ENCODE data around the gene ATP1A2.

Gene ATP1A2

GRCh38 chr1:160115545-160116282 is at the start of gene ATP1A2:
ATP1A2 (plus strand) TSS chr1:160115759; CDS start chr1:160115862, 103 bp downstream.
- DNase-seq (ENCODE audit: low read depth): no peak

GRCh38 chr1:160066829-160067745 is 48.5 kb upstream of the ATP1A2 start:
- no peak for DNase-seq (ENCODE audit: low read depth)

- no peak for DNase-seq (ENCODE audit: low read depth)
Observed at GRCh38 chr1:160068225-160068624, 47.3 kb upstream of the ATP1A2 start.

- DNase-seq (ENCODE audit: low read depth): no peak
Observed at GRCh38 chr1:160069460-160070231, 45.9 kb upstream of the ATP1A2 start, which contains the start of gene KCNJ10. KCNJ10 (minus strand) TSS chr1:160070160; CDS start chr1:160042532, 27,628 bp downstream.

GRCh38 chr1:160070243-160071163 is 45.1 kb upstream of the ATP1A2 start:
- DNase-seq (ENCODE audit: low read depth): peak; percentile 54

- DNase-seq (ENCODE audit: low read depth): no peak
Observed at GRCh38 chr1:160071289-160071688, 44.3 kb upstream of the ATP1A2 start.

GRCh38 chr1:160074865-160075264 is 40.7 kb upstream of the ATP1A2 start:
- no peak for DNase-seq (ENCODE audit: low read depth)

GRCh38 chr1:160075836-160076235 is 39.7 kb upstream of the ATP1A2 start:
- DNase-seq (ENCODE audit: low read depth): no peak

- no peak for DNase-seq (ENCODE audit: low read depth)
Observed at GRCh38 chr1:160076295-160076694, 39.3 kb upstream of the ATP1A2 start.

GRCh38 chr1:160077486-160077885 is 38.1 kb upstream of the ATP1A2 start:
- DNase-seq (ENCODE audit: low read depth): no peak

- no peak for DNase-seq (ENCODE audit: low read depth)
Observed at GRCh38 chr1:160078512-160079195, 36.9 kb upstream of the ATP1A2 start.

- DNase-seq (ENCODE audit: low read depth): no peak
Observed at GRCh38 chr1:160079448-160079847, 36.1 kb upstream of the ATP1A2 start.

- no peak for DNase-seq (ENCODE audit: low read depth)
Observed at GRCh38 chr1:160080381-160081100, 35.0 kb upstream of the ATP1A2 start.

- no peak for DNase-seq (ENCODE audit: low read depth)
Observed at GRCh38 chr1:160081261-160081936, 34.2 kb upstream of the ATP1A2 start, which contains the start of gene KCNJ9. KCNJ9 (plus strand) TSS chr1:160081538; CDS start chr1:160084031, 2,493 bp downstream.

- DNase-seq (ENCODE audit: low read depth): no peak
Observed at GRCh38 chr1:160082487-160082886, 33.1 kb upstream of the ATP1A2 start.

- no peak for DNase-seq (ENCODE audit: low read depth)
Observed at GRCh38 chr1:160082926-160083325, 32.6 kb upstream of the ATP1A2 start.

GRCh38 chr1:160083968-160084770 is 31.4 kb upstream of the ATP1A2 start:
- DNase-seq (ENCODE audit: low read depth): peak; percentile 68

- no peak for DNase-seq (ENCODE audit: low read depth)
Observed at GRCh38 chr1:160084771-160085321, 30.7 kb upstream of the ATP1A2 start.
